Endometrial microvascular endothelial cells (primary cell): ENCODE results near the gene CRIM1. TPM values are rescaled to one million over a fixed set of nuclear protein-coding genes. Genes with fewer than 3 reads are reported as not detected.

Experiments
- in situ Hi-C: cut with HindIII; loops from 2 replicates; pipeline ENCODE4 v1.10.0; 2017; ENCODE audit warnings: low sequenced_read_pairs, low pct_unique_long_range_greater_than_20kb; ENCODE audit errors: inconsistent ontology term
- total RNA-seq: library from RNA; depleted of rRNA; stranded (reverse); fragments of >200 nt; gene quantifications from one replicate; pipeline ENCODE4 v1.2.3, GENCODE V29; 2015; ENCODE audit errors: inconsistent ontology term

Gene CRIM1
- total RNA-seq, 1 donor from 2014 or later = 906 TPM

- in situ Hi-C loops = no loop called here
Measured at GRCh38 chr2:36523153-36523552, 167.6 kb downstream of the CRIM1 start.

GRCh38 chr2:36525245-36525644, 169.7 kb downstream of the CRIM1 start:
- in situ Hi-C loops = no loop called here

- in situ Hi-C loops = no loop called here
Measured at GRCh38 chr2:36526226-36526625, 170.6 kb downstream of the CRIM1 start.

GRCh38 chr2:36528274-36528673, 172.7 kb downstream of the CRIM1 start:
- in situ Hi-C loops = no loop called here

- in situ Hi-C loops = no loop called here
Measured at GRCh38 chr2:36528766-36529392, 173.3 kb downstream of the CRIM1 start.

- in situ Hi-C loops = no loop called here
Measured at GRCh38 chr2:36530178-36530982, 174.8 kb downstream of the CRIM1 start.

GRCh38 chr2:36530983-36531354, 175.4 kb downstream of the CRIM1 start:
- in situ Hi-C loops = no loop called here

GRCh38 chr2:36534275-36534799, 178.8 kb downstream of the CRIM1 start:
- in situ Hi-C loops = no loop called here

- in situ Hi-C loops = no loop called here
Measured at GRCh38 chr2:36535099-36535498, 179.5 kb downstream of the CRIM1 start.

- in situ Hi-C loops = no loop called here
Measured at GRCh38 chr2:36536776-36537175, 181.2 kb downstream of the CRIM1 start.

- in situ Hi-C loops = no loop called here
Measured at GRCh38 chr2:36538335-36538734, 182.8 kb downstream of the CRIM1 start.

GRCh38 chr2:36539631-36540030, 184.1 kb downstream of the CRIM1 start:
- in situ Hi-C loops = no loop called here

- in situ Hi-C loops = no loop called here
Measured at GRCh38 chr2:36540986-36541754, 185.6 kb downstream of the CRIM1 start.

GRCh38 chr2:36541891-36542595, 186.5 kb downstream of the CRIM1 start:
- in situ Hi-C loops = no loop called here

- in situ Hi-C loops = no loop called here
Measured at GRCh38 chr2:36544638-36545338, 189.2 kb downstream of the CRIM1 start.

GRCh38 chr2:36545871-36546416, 190.4 kb downstream of the CRIM1 start:
- in situ Hi-C loops = no loop called here

- in situ Hi-C loops = no loop called here
Measured at GRCh38 chr2:36547906-36548305, 192.3 kb downstream of the CRIM1 start.

- in situ Hi-C loops = no loop called here
Measured at GRCh38 chr2:36549165-36549574, 193.6 kb downstream of the CRIM1 start.
